GM23338 (cell line): ENCODE data around the gene ORC6.

Source experiments
- EZH2 ChIP-seq: fragments of 200-600 bp; sonication (generic); IDR thresholded peaks from one replicate; pipeline ENCODE4 v1.8.0; 2017; ENCODE audit warnings: antibody characterized with exemption, mild to moderate bottlenecking, low read depth; ENCODE audit not compliant: unreplicated experiment
- POLR2AphosphoS5 ChIP-seq: IDR thresholded peaks from 2 replicates; pipeline ENCODE4 v1.6.1; 2016; ENCODE audit warnings: antibody characterized with exemption, low read depth
- ZNF114 ChIP-seq: fragments of 250-450 bp; sonication (Bioruptor Pico); IDR thresholded peaks from 2 replicates; pipeline ENCODE4 v1.5.0; 2020; ENCODE audit warnings: mild to moderate bottlenecking, moderate library complexity
- TF ChIP-seq, protein P1 (sequence below), 2 experiments: fragments of 200-600 bp in 1 of 2; sonication (generic) in 1 of 2; conservative IDR thresholded peaks; 2 replicates each; pipeline versions ENCODE4 v1.5.1 to v1.6.1; 2016 to 2017; ENCODE audit warnings: antibody characterized with exemption in 2 of 2, low read depth in 2 of 2, mild to moderate bottlenecking in 2 of 2, moderate library complexity in 1 of 2
- TF ChIP-seq, protein P2 (sequence below): IDR thresholded peaks from one replicate; pipeline ENCODE4 v1.6.1; 2018; ENCODE audit warnings: antibody characterized with exemption; ENCODE audit not compliant: unreplicated experiment

DNA sequence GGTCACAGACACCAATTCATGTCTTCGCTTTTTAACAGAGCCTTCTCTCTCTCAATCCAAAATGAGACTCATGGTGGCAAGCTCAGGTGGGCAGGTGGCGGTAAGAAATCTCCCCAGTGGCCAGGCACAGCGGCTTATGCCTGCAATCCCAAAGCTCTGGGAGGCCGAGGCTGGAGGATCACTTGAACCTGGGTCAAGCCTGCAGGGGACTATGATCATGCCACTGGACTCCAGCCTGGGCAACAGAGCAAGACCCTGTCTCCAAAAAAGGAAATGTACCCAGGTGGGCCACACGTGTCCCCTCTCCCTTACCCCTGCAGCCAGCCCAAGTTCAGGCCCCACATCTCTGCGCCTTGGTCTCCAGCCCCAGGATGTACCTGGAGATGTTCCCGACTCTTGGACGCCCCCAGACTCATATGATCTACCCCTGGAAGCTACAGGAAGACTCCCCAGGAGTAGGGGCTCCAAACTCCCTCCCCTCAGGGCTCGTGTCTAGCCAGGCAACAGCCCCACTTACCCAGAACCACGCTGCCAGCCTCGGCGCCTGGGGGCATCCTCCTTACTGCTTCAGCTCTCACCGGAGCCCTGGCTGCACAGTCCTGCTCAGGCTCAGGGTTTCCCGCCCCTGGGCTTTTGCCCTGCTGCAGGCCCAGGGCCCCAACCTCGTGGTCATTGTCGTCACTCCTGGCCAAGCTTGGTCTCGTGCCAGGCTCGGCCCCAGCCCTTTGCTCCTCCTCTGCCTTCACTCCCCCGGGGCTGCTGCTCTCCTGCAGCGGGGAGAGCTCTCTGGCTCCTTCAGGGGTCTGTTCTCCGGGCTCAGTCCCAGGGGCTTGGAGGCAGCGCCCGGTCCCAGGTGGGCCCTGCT is 42.5 kb downstream of the ORC6 start:
- TF ChIP-seq, protein P1, sequence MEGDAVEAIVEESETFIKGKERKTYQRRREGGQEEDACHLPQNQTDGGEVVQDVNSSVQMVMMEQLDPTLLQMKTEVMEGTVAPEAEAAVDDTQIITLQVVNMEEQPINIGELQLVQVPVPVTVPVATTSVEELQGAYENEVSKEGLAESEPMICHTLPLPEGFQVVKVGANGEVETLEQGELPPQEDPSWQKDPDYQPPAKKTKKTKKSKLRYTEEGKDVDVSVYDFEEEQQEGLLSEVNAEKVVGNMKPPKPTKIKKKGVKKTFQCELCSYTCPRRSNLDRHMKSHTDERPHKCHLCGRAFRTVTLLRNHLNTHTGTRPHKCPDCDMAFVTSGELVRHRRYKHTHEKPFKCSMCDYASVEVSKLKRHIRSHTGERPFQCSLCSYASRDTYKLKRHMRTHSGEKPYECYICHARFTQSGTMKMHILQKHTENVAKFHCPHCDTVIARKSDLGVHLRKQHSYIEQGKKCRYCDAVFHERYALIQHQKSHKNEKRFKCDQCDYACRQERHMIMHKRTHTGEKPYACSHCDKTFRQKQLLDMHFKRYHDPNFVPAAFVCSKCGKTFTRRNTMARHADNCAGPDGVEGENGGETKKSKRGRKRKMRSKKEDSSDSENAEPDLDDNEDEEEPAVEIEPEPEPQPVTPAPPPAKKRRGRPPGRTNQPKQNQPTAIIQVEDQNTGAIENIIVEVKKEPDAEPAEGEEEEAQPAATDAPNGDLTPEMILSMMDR (conservative IDR thresholded peaks at IDR 0.05; ENCODE audit: low read depth in 2 of 2): no peak
- TF ChIP-seq POLR2AphosphoS5 (no peak), ZNF114 (CRISPR knock-in tag) (no peak), EZH2 (no peak)
- TF ChIP-seq, protein P2, sequence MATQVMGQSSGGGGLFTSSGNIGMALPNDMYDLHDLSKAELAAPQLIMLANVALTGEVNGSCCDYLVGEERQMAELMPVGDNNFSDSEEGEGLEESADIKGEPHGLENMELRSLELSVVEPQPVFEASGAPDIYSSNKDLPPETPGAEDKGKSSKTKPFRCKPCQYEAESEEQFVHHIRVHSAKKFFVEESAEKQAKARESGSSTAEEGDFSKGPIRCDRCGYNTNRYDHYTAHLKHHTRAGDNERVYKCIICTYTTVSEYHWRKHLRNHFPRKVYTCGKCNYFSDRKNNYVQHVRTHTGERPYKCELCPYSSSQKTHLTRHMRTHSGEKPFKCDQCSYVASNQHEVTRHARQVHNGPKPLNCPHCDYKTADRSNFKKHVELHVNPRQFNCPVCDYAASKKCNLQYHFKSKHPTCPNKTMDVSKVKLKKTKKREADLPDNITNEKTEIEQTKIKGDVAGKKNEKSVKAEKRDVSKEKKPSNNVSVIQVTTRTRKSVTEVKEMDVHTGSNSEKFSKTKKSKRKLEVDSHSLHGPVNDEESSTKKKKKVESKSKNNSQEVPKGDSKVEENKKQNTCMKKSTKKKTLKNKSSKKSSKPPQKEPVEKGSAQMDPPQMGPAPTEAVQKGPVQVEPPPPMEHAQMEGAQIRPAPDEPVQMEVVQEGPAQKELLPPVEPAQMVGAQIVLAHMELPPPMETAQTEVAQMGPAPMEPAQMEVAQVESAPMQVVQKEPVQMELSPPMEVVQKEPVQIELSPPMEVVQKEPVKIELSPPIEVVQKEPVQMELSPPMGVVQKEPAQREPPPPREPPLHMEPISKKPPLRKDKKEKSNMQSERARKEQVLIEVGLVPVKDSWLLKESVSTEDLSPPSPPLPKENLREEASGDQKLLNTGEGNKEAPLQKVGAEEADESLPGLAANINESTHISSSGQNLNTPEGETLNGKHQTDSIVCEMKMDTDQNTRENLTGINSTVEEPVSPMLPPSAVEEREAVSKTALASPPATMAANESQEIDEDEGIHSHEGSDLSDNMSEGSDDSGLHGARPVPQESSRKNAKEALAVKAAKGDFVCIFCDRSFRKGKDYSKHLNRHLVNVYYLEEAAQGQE: no peak
